22Rv1 (cell line): Measurements from ENCODE around the gene OSER1.

Experiments used
- H3K27ac ChIP-seq: fragments of 450-650 bp; 2 replicates; pipeline ENCODE4 v1.5.1; 2017
- ZFX ChIP-seq: fragments of 450-650 bp; IDR thresholded peaks from 2 replicates; pipeline ENCODE4 v1.6.1; 2017; ENCODE audit warnings: antibody characterized with exemption, borderline replicate concordance
- TF ChIP-seq, protein P1 (sequence below): fragments of 450-650 bp; IDR thresholded peaks from 2 replicates; pipeline ENCODE4 v1.5.1; 2017; ENCODE audit warnings: mild to moderate bottlenecking

OSER1 gene

DNA sequence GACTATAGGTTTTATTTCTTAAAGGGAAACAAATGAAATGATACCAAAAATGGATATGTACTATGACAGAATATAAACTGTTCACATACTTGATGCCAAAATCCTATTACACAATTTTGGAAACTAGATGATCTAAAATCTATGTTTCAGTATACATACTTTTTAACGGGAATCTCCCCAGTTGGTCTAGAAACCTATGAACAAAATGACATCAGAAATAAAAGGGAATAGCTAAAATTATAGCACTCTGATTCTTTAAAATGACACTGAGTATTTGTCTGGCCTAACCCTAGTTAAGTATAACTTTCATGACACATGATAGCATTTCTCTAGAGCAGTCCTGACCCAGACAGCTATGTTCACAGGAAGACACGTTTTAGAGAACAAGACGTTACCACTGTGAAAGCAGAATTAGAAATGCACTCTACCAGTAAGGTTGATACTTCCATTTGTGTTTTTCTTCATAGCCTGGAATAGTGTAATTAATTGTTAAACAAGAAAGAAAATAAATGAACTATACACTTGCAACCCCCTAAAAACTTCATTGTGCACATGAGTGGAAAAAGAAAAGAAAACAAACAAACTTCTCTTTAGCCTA is 3.3 kb downstream of the OSER1 start:
- no peak for TF ChIP-seq ZFX
- TF ChIP-seq, protein P1, sequence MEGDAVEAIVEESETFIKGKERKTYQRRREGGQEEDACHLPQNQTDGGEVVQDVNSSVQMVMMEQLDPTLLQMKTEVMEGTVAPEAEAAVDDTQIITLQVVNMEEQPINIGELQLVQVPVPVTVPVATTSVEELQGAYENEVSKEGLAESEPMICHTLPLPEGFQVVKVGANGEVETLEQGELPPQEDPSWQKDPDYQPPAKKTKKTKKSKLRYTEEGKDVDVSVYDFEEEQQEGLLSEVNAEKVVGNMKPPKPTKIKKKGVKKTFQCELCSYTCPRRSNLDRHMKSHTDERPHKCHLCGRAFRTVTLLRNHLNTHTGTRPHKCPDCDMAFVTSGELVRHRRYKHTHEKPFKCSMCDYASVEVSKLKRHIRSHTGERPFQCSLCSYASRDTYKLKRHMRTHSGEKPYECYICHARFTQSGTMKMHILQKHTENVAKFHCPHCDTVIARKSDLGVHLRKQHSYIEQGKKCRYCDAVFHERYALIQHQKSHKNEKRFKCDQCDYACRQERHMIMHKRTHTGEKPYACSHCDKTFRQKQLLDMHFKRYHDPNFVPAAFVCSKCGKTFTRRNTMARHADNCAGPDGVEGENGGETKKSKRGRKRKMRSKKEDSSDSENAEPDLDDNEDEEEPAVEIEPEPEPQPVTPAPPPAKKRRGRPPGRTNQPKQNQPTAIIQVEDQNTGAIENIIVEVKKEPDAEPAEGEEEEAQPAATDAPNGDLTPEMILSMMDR = no peak

GRCh38 chr20:44206132-44206531 is 4.4 kb downstream of the OSER1 start:
- TF ChIP-seq, protein P1 = no peak
- TF ChIP-seq ZFX = no peak
- H3K27ac ChIP-seq = no peak overlapping the region

More for the DNA sequence above, 3.3 kb downstream of the OSER1 start:
- no peak overlapping the region for H3K27ac ChIP-seq

GRCh38 chr20:44204832-44205215 is 5.7 kb downstream of the OSER1 start:
- TF ChIP-seq, protein P1 = no peak
- TF ChIP-seq ZFX = no peak
- H3K27ac ChIP-seq = peak overlapping the region; percentile 68

DNA sequence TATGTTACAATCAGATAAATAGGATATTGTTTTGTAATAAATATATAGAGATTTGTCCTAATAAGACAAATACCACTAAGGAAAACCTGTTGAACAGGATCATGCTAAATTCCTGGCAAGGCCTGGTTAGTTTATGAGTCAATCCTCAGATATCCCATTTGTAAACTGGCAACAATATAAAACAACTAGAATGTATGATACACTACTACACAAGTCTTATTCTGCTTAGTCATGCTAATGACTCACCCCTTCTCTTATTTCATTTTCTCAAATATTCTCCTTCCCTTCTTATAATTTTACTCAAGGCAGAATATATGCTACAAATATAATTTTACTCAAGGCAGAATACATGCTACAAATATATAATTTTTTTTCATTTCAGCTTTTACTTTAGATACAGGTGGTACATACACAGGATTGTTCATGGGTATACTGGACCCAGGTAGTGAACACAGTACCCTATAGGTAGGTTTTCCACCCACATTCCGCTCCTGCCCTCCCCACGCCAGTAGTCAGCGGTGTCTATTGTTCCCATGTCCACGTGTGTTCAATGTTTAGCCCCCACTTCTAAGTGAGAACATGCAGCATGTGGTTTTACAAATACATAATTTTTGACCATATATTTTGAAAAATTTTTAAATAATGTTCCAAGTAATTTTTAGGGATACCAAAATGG is 6.3 kb downstream of the OSER1 start:
- peak overlapping the region; percentile 68 for H3K27ac ChIP-seq
- TF ChIP-seq, protein P1 = no peak
- no peak for TF ChIP-seq ZFX

GRCh38 chr20:44203161-44203560 is 7.4 kb downstream of the OSER1 start:
- H3K27ac ChIP-seq = peak overlapping the region; percentile 68
- TF ChIP-seq, protein P1 = no peak
- TF ChIP-seq ZFX = no peak

- TF ChIP-seq, protein P1 = no peak
- no peak for TF ChIP-seq ZFX
- no peak overlapping the region for H3K27ac ChIP-seq
Observed at GRCh38 chr20:44200983-44201382, 9.6 kb downstream of the OSER1 start.

- TF ChIP-seq, protein P1 = no peak
- no peak for TF ChIP-seq ZFX
- no peak overlapping the region for H3K27ac ChIP-seq
Observed at GRCh38 chr20:44200371-44200770, 10.2 kb downstream of the OSER1 start.
